ENCODE results near the gene CCDC32. TPM values are rescaled to one million over a fixed set of nuclear protein-coding genes. Genes with fewer than 3 reads are reported as not detected.

Gene CCDC32
- total RNA-seq, 2 experiments from 2014 or later: 20.9 to 21.3 TPM

GRCh38 chr15:40591389-40591788, 26.5 kb upstream of the CCDC32 start:
- no peaks in the 10 kb centered on the region for H3K9me3 Mint-ChIP-seq
- H3K4me3 ChIP-seq (ENCODE audit: low read length): no peak overlapping the region
- no peaks in the 10 kb centered on the region for H3K36me3 ChIP-seq (ENCODE audit: insufficient read depth, low read length)
- TF ChIP-seq CTCF (IDR thresholded peaks at IDR 0.05): no peak
- H3K27me3 ChIP-seq (ENCODE audit: control insufficient read depth in 1 of 2, insufficient read depth in 2 of 2, low read length in 2 of 2): peaks cover 0 to 5% of the 10 kb centered on the region in 2 experiments
- ATAC-seq (ENCODE audit: poor library complexity): no peak
- H3K36me3 Mint-ChIP-seq (ENCODE audit: low read depth): peaks cover 6% of the 10 kb centered on the region
- H3K4me1 ChIP-seq (ENCODE audit: insufficient read depth, low read length): peaks cover 20% of the 10 kb centered on the region
- intact Hi-C loops (cut with DNase I, micrococcal nuclease): loop anchor here (5.0 to 10.0 kb wide), 6 partner anchors 147 to 1683 kb away; partner anchors contain the start of genes BAHD1 (in 1 of the 2), C15orf62 (in 1 of the 2), CHAC1 (in 1 of the 2) and GANC (in 1 of the 2)
- H3K4me3 Mint-ChIP-seq: peak overlapping the region; percentile 68
- H3K27ac Mint-ChIP-seq: no peak overlapping the region
- no peak overlapping the region for H3K27ac ChIP-seq (ENCODE audit: low read depth in 1 of 2, low read length in 2 of 2)
- no peak for DNase-seq
- H3K27me3 Mint-ChIP-seq: peaks cover 18% of the 10 kb centered on the region
- peaks cover 33% of the 10 kb centered on the region for H3K4me1 Mint-ChIP-seq (ENCODE audit: low read depth)
- ChIA-PET CTCF (no interaction called here), POLR2A (interaction anchor here (0.6 kb wide), 1 partner anchor 151 kb away, joined by 3 read pairs; the partner anchor contains the start of gene BAHD1)
- no peaks in the 10 kb centered on the region for H3K9me3 ChIP-seq (ENCODE audit: control insufficient read depth in 1 of 2, insufficient read depth in 1 of 2, low read length in 2 of 2)

- no peak for TF ChIP-seq CTCF (IDR thresholded peaks at IDR 0.05)
- intact Hi-C loops (cut with DNase I, micrococcal nuclease): loop anchor here (1.0 to 10.0 kb wide), 7 partner anchors 21 to 1684 kb away; partner anchors contain the start of genes BAHD1 (in 1 of the 2), C15orf62 (in 1 of the 2), CHAC1 (in 1 of the 2) and GANC (in 1 of the 2)
- peaks cover 33% of the 10 kb centered on the region for H3K4me1 Mint-ChIP-seq (ENCODE audit: low read depth)
Measured at GRCh38 chr15:40590667-40591050, 25.8 kb upstream of the CCDC32 start.

GRCh38 chr15:40584191-40584590, 19.3 kb upstream of the CCDC32 start:
- H3K4me1 Mint-ChIP-seq (ENCODE audit: low read depth): peaks cover 5% of the 10 kb centered on the region
- intact Hi-C loops (cut with DNase I, micrococcal nuclease): no loop called here
- Histone ChIP-seq H3K9me3 (ENCODE audit: control insufficient read depth in 1 of 2, insufficient read depth in 1 of 2, low read length in 2 of 2) (no peaks in the 10 kb centered on the region), H3K27ac (ENCODE audit: low read depth in 1 of 2, low read length in 2 of 2) (no peak overlapping the region), H3K36me3 (ENCODE audit: insufficient read depth, low read length) (no peaks in the 10 kb centered on the region), H3K4me1 (ENCODE audit: insufficient read depth, low read length) (no peaks in the 10 kb centered on the region), H3K27me3 (ENCODE audit: control insufficient read depth in 1 of 2, insufficient read depth in 2 of 2, low read length in 2 of 2) (no peaks in the 10 kb centered on the region), H3K4me3 (ENCODE audit: low read length) (no peak overlapping the region)
- no peak overlapping the region for H3K4me3 Mint-ChIP-seq
- ATAC-seq (ENCODE audit: poor library complexity): no peak
- no peaks in the 10 kb centered on the region for H3K36me3 Mint-ChIP-seq (ENCODE audit: low read depth)
- no peaks in the 10 kb centered on the region for H3K9me3 Mint-ChIP-seq
- DNase-seq: no peak
- ChIA-PET POLR2A (interaction anchor here (0.7 kb wide), 1 partner anchor 485 kb away, joined by 3 read pairs; no protein-coding TSS in a partner anchor), CTCF (no interaction called here)
- H3K27ac Mint-ChIP-seq: no peak overlapping the region
- no peak for TF ChIP-seq CTCF (IDR thresholded peaks at IDR 0.05)
- no peaks in the 10 kb centered on the region for H3K27me3 Mint-ChIP-seq

More at GRCh38 chr15:40590667-40591050, 25.8 kb upstream of the CCDC32 start:
- ChIA-PET CTCF (interaction anchor here (1.6 kb wide), 2 partner anchors 14 to 104 kb away, joined by 6 to 13 read pairs; no protein-coding TSS in a partner anchor), POLR2A (interaction anchor here (0.9 to 2.4 kb wide), 3 partner anchors 21 to 31 kb away, joined by 3 to 21 read pairs (median 12); partner anchors contain the start of genes CCDC32 and RPUSD2)
- Mint-ChIP-seq H3K36me3 (ENCODE audit: low read depth) (peaks cover 6% of the 10 kb centered on the region), H3K27me3 (peaks cover 18% of the 10 kb centered on the region), H3K9me3 (no peaks in the 10 kb centered on the region), H3K4me3 (peak overlapping the region; percentile 72), H3K27ac (no peak overlapping the region)
- Histone ChIP-seq H3K9me3 (ENCODE audit: control insufficient read depth in 1 of 2, insufficient read depth in 1 of 2, low read length in 2 of 2) (no peaks in the 10 kb centered on the region), H3K36me3 (ENCODE audit: insufficient read depth, low read length) (no peaks in the 10 kb centered on the region), H3K4me1 (ENCODE audit: insufficient read depth, low read length) (peaks cover 20% of the 10 kb centered on the region), H3K27me3 (ENCODE audit: control insufficient read depth in 1 of 2, insufficient read depth in 2 of 2, low read length in 2 of 2) (peaks cover 0 to 5% of the 10 kb centered on the region in 2 experiments), H3K27ac (ENCODE audit: low read depth in 1 of 2, low read length in 2 of 2) (no peak overlapping the region), H3K4me3 (ENCODE audit: low read length) (no peak overlapping the region)
- ATAC-seq (ENCODE audit: poor library complexity) (no peak), DNase-seq (no peak)

All from CD4-positive, alpha-beta T cell (primary cell).